Loucy (cell line): Measurements from ENCODE around the gene KRT1.

Source experiments
- H2AFZ ChIP-seq: fragments of 200-600 bp; sonication (generic); 2 replicates; pipeline ENCODE4 v1.6.0; 2016; ENCODE audit warnings: antibody characterized with exemption, mild to moderate bottlenecking, low read length, moderate library complexity
- H3F3A ChIP-seq: fragments of 200-600 bp; 2 replicates; pipeline ENCODE4 v1.6.0; 2016; ENCODE audit warnings: antibody characterized with exemption, low read depth, mild to moderate bottlenecking
- H3K27me3 ChIP-seq: fragments of 200-600 bp; sonication (generic); 2 replicates; pipeline ENCODE4 v1.6.1; 2014; ENCODE audit warnings: low read length, mild to moderate bottlenecking; ENCODE audit not compliant: insufficient read depth, poor library complexity, severe bottlenecking
- H3K36me3 ChIP-seq: fragments of 200-600 bp; sonication (generic); 2 replicates; pipeline ENCODE4 v1.6.1; 2016; ENCODE audit warnings: low read length; ENCODE audit not compliant: insufficient read depth
- H3K4me1 ChIP-seq: fragments of 200-600 bp; sonication (generic); 2 replicates; pipeline ENCODE4 v1.5.1; 2014; ENCODE audit warnings: low read length, mild to moderate bottlenecking; ENCODE audit not compliant: insufficient read depth, poor library complexity, severe bottlenecking
- H3K4me2 ChIP-seq: fragments of 200-600 bp; sonication (generic); 2 replicates; pipeline ENCODE4 v1.6.0; 2014; ENCODE audit warnings: antibody characterized with exemption, low read length, low read depth, mild to moderate bottlenecking; ENCODE audit not compliant: poor library complexity, severe bottlenecking
- H3K4me3 ChIP-seq: fragments of 200-600 bp; sonication (generic); 2 replicates; pipeline ENCODE4 v1.5.1; 2014; ENCODE audit warnings: low read length, mild to moderate bottlenecking, mixed read lengths; ENCODE audit not compliant: poor library complexity, severe bottlenecking
- H3K79me2 ChIP-seq: fragments of 200-600 bp; sonication (generic); 2 replicates; pipeline ENCODE4 v1.6.1; 2014; ENCODE audit warnings: low read length; ENCODE audit not compliant: insufficient read depth
- H3K9ac ChIP-seq: fragments of 200-600 bp; sonication (generic); 2 replicates; pipeline ENCODE4 v1.6.0; 2014; ENCODE audit warnings: mild to moderate bottlenecking, low read depth, low read length, moderate library complexity; ENCODE audit not compliant: poor library complexity, severe bottlenecking
- H3K9me2 ChIP-seq: fragments of 200-600 bp; sonication (generic); replicated peaks from 2 replicates; pipeline ENCODE4 v1.6.1; 2016; ENCODE audit warnings: low read depth, low read length, mixed read lengths
- H3K9me3 ChIP-seq: fragments of 200-600 bp; sonication (generic); 2 replicates; pipeline ENCODE4 v1.6.1; 2014; ENCODE audit warnings: mild to moderate bottlenecking, antibody characterized with exemption, low read length, low read depth; ENCODE audit not compliant: insufficient read depth
- H4K20me1 ChIP-seq: fragments of 200-600 bp; sonication (generic); 2 replicates; pipeline ENCODE4 v1.6.0; 2014; ENCODE audit warnings: antibody characterized with exemption, low read length, mild to moderate bottlenecking; ENCODE audit not compliant: insufficient read depth, poor library complexity, severe bottlenecking
- EZH2phosphoT487 ChIP-seq: fragments of 200-600 bp; IDR thresholded peaks from 2 replicates; pipeline ENCODE4 v1.6.1; 2018; ENCODE audit warnings: antibody characterized with exemption, mild to moderate bottlenecking, moderate library complexity, borderline replicate concordance
- TF ChIP-seq, protein P1 (sequence below): fragments of 200-600 bp; sonication (generic); conservative IDR thresholded peaks from 2 replicates; pipeline ENCODE4 v1.5.1; 2014; ENCODE audit warnings: mild to moderate bottlenecking, antibody characterized with exemption, low read length

Gene KRT1

DNA sequence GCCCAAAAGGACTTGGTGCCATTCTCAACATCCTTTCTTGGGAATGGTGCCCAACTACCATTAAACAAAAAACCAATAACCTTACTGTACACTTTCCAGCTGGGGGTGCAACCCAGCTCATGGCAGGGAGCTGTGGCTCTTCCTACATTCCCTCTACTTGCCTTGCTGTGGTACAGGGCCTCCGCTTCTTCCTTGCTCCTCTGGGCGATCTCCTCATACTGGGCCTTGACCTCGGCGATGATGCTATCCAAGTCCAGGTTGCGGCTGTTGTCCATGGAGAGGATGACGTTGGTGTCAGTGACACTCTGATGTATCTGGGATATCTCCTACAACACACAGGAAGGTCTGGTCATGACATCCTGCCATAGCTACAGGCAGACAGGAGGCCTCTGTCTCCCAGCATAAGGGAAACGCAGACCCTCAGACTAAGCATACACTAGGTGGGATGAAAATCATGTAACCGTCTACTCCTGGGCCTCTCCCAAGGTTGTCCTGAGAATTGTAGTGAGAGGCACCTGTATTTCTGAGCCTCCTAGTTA, 32.1 kb downstream of the KRT1 start:
- Histone ChIP-seq H2AFZ (no peak overlapping the region), H3K36me3 (no peaks in the 10 kb centered on the region), H3K9me2 (no peaks in the 10 kb centered on the region), H3K9ac (no peak overlapping the region), H3K27me3 (no peaks in the 10 kb centered on the region), H3K4me2 (no peak overlapping the region), H3K79me2 (no peaks in the 10 kb centered on the region), H3F3A (no peaks in the 10 kb centered on the region), H3K4me3 (no peak overlapping the region), H4K20me1 (no peaks in the 10 kb centered on the region), H3K4me1 (peaks cover 46% of the 10 kb centered on the region), H3K9me3 (no peaks in the 10 kb centered on the region)
- no peak for TF ChIP-seq EZH2phosphoT487
- TF ChIP-seq, protein P1, sequence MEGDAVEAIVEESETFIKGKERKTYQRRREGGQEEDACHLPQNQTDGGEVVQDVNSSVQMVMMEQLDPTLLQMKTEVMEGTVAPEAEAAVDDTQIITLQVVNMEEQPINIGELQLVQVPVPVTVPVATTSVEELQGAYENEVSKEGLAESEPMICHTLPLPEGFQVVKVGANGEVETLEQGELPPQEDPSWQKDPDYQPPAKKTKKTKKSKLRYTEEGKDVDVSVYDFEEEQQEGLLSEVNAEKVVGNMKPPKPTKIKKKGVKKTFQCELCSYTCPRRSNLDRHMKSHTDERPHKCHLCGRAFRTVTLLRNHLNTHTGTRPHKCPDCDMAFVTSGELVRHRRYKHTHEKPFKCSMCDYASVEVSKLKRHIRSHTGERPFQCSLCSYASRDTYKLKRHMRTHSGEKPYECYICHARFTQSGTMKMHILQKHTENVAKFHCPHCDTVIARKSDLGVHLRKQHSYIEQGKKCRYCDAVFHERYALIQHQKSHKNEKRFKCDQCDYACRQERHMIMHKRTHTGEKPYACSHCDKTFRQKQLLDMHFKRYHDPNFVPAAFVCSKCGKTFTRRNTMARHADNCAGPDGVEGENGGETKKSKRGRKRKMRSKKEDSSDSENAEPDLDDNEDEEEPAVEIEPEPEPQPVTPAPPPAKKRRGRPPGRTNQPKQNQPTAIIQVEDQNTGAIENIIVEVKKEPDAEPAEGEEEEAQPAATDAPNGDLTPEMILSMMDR = no peak

GRCh38 chr12:52647601-52648000, 32.6 kb downstream of the KRT1 start:
- Histone ChIP-seq H2AFZ (no peak overlapping the region), H3K4me3 (no peak overlapping the region), H3K4me2 (no peak overlapping the region), H3F3A (no peaks in the 10 kb centered on the region), H3K9me3 (no peaks in the 10 kb centered on the region), H3K79me2 (no peaks in the 10 kb centered on the region), H3K4me1 (peaks cover 42% of the 10 kb centered on the region), H3K27me3 (no peaks in the 10 kb centered on the region), H3K9ac (no peak overlapping the region), H3K36me3 (no peaks in the 10 kb centered on the region), H4K20me1 (no peaks in the 10 kb centered on the region), H3K9me2 (no peaks in the 10 kb centered on the region)
- TF ChIP-seq, protein P1 = no peak
- TF ChIP-seq EZH2phosphoT487 = no peak

DNA sequence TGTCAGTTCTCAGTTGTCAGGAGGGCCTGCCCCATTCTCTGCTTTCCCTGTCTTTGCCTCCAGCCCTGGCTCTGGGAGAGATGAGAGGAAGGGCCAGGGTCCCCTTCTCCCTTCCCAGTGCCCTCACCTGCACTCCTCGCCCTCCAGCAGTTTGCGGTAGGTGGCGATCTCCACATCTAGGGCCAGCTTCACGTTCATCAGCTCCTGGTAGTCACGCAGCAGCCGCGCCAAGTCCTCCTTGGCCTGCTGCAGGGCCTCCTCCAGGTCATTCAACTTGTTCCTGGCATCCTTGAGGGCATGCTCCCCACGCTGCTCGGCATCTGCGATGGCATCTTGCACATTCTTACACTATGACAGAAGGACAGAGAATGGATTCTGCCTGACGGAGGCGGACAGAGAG, 33.6 kb downstream of the KRT1 start:
- H3K79me2 ChIP-seq = no peaks in the 10 kb centered on the region
- H4K20me1 ChIP-seq = no peaks in the 10 kb centered on the region

More for the DNA sequence above, 33.6 kb downstream of the KRT1 start:
- Histone ChIP-seq H3K27me3 (no peaks in the 10 kb centered on the region), H3K9me2 (no peaks in the 10 kb centered on the region), H3F3A (no peaks in the 10 kb centered on the region), H3K4me3 (no peak overlapping the region), H3K9ac (peak overlapping the region; percentile 53), H3K4me2 (no peak overlapping the region), H3K4me1 (peaks cover 42% of the 10 kb centered on the region), H3K36me3 (no peaks in the 10 kb centered on the region), H3K9me3 (no peaks in the 10 kb centered on the region), H2AFZ (no peak overlapping the region)
- TF ChIP-seq, protein P1 = no peak
- TF ChIP-seq EZH2phosphoT487 = no peak
